Stimulated activated CD8-positive, alpha-beta memory T cell treated with anti-CD3 and anti-CD28 coated beads, Interleukin-15, amount 100 ng/mL, for 48 hours (primary cell): Measurements from ENCODE around the gene NTPCR.
"Not testable (repeated sequence)": the region's sequence is repeated elsewhere in the genome, so short reads cannot be mapped to it uniquely, and the experiment has no call there.

Experiments
- DNase-seq, 2 donors: peaks; one replicate each; pipeline ENCODE4 v3.0.0-alpha.2; 2020; ENCODE audit warnings: low read depth in 2 of 2

Gene NTPCR

GRCh38 chr1:232984577-232985425 is 34.4 kb downstream of the NTPCR start:
- DNase-seq: no peak

GRCh38 chr1:232985882-232986526 is 35.6 kb downstream of the NTPCR start:
- DNase-seq: no peak

GRCh38 chr1:232986527-232986922 is 36.1 kb downstream of the NTPCR start:
- no peak for DNase-seq

GRCh38 chr1:232987046-232987773 is 36.8 kb downstream of the NTPCR start:
- DNase-seq: no peak

- DNase-seq: no peak
These were observed 37.3 kb downstream of the NTPCR start for GRCh38 chr1:232987774-232988140.

GRCh38 chr1:232988572-232989040 is 38.2 kb downstream of the NTPCR start:
- DNase-seq: no peak

- no peak for DNase-seq
These were observed 40.0 kb downstream of the NTPCR start for GRCh38 chr1:232990176-232991128.

- DNase-seq: no peak
These were observed 40.8 kb downstream of the NTPCR start for GRCh38 chr1:232991238-232991637.

- DNase-seq: no peak
These were observed 41.8 kb downstream of the NTPCR start for GRCh38 chr1:232992227-232992626.

GRCh38 chr1:232993555-232993954 is 43.1 kb downstream of the NTPCR start:
- no peak for DNase-seq

GRCh38 chr1:232995189-232995588 is 44.8 kb downstream of the NTPCR start:
- DNase-seq: no peak

GRCh38 chr1:232996143-232996542 is 45.7 kb downstream of the NTPCR start:
- no peak for DNase-seq

- DNase-seq: no peak
These were observed 47.7 kb downstream of the NTPCR start for GRCh38 chr1:232998138-232998537.

- DNase-seq: no peak
These were observed 48.2 kb downstream of the NTPCR start for GRCh38 chr1:232998646-232999045.

GRCh38 chr1:232999956-233000625 is 49.7 kb downstream of the NTPCR start:
- no peak for DNase-seq

- DNase-seq: not testable (repeated sequence)
These were observed 53.2 kb downstream of the NTPCR start for GRCh38 chr1:233003638-233004037.

GRCh38 chr1:233004451-233004850 is 54.0 kb downstream of the NTPCR start:
- DNase-seq: no peak

- DNase-seq: no peak
These were observed 54.7 kb downstream of the NTPCR start for GRCh38 chr1:233005156-233005555.

GRCh38 chr1:233005703-233006102 is 55.3 kb downstream of the NTPCR start:
- DNase-seq: no peak

- no peak for DNase-seq
These were observed 55.7 kb downstream of the NTPCR start for GRCh38 chr1:233006108-233006507.

GRCh38 chr1:233006541-233006973 is 56.1 kb downstream of the NTPCR start:
- DNase-seq: no peak
